ENCODE data around the gene ELAVL1.

ELAVL1 gene

DNA sequence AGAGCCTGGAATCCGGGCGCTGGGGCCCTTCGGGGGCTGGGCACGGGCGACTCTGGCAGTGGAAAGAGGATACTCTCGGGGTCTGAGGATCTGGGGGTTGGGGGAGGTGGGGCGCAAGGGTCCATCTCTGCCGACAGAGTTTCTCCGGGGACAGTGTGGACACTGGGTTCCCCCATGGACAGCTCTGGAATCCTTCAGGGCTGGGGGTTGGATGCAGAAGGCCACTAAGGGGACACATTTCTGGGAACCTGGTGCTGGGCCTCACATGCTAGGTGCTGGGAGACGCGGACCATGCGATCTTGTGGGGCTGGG is 88.5 kb downstream of the ELAVL1 start:
- Histone ChIP-seq H3K27ac (ENCODE audit: low read length) (no peak overlapping the region), H2AFZ (ENCODE audit: low read length) (peak overlapping the region; percentile 65), H3K9me2 (replicated peaks; ENCODE audit: insufficient read depth, low read length) (no peaks in the 10 kb centered on the region), H3K27me3 (replicated peaks; ENCODE audit: insufficient read depth, low read length) (peaks cover 30% of the 10 kb centered on the region), H3K36me3 (replicated peaks; ENCODE audit: insufficient read depth, low read length) (no peaks in the 10 kb centered on the region), H4K20me1 (ENCODE audit: insufficient read depth, low read length) (0 out of 2 replicates have a peak, but pooled peaks cover 7% of the 10 kb centered on the region), H3K4me1 (ENCODE audit: low read length) (peaks cover 10% of the 10 kb centered on the region; the same call in 1 of the 2 replicates), H3K4me3 (ENCODE audit: low read length) (peak overlapping the region; percentile 58), H3F3A (ENCODE audit: insufficient read depth, low read length) (peaks cover 18% of the 10 kb centered on the region), H3K4me2 (ENCODE audit: low read depth, low read length) (peak overlapping the region; percentile 96), H3K9me3 (replicated peaks; ENCODE audit: insufficient read depth, low read length) (no peaks in the 10 kb centered on the region), H3K9ac (ENCODE audit: low read length) (peak overlapping the region; percentile 44; the same call in 1 of the 2 replicates), H3K79me2 (ENCODE audit: low read length) (no peaks in the 10 kb centered on the region)
- no peak for TF ChIP-seq EZH2 (optimal IDR thresholded peaks at IDR 0.05; ENCODE audit: low read depth, low read length)
- TF ChIP-seq CTCF (IDR thresholded peaks at IDR 0.05; ENCODE audit: low read length) = no peak
- TF ChIP-seq EZH2phosphoT487 (IDR thresholded peaks at IDR 0.05; ENCODE audit: low read length) = no peak
- DNase-seq = no peak

- Histone ChIP-seq H3K9me2 (replicated peaks; ENCODE audit: insufficient read depth, low read length) (no peaks in the 10 kb centered on the region), H3K4me3 (ENCODE audit: low read length) (peak overlapping the region; percentile 58), H3K4me2 (ENCODE audit: low read depth, low read length) (peak overlapping the region; percentile 96), H3K27ac (ENCODE audit: low read length) (no peak overlapping the region), H3K27me3 (replicated peaks; ENCODE audit: insufficient read depth, low read length) (peaks cover 30% of the 10 kb centered on the region), H3K36me3 (replicated peaks; ENCODE audit: insufficient read depth, low read length) (no peaks in the 10 kb centered on the region), H3K4me1 (ENCODE audit: low read length) (peaks cover 10% of the 10 kb centered on the region; the same call in 1 of the 2 replicates), H4K20me1 (ENCODE audit: insufficient read depth, low read length) (0 out of 2 replicates have a peak, but pooled peaks cover under 1% of the 10 kb centered on the region), H3F3A (ENCODE audit: insufficient read depth, low read length) (peaks cover 18% of the 10 kb centered on the region), H3K9ac (ENCODE audit: low read length) (peak overlapping the region; percentile 39; the same call in 1 of the 2 replicates), H3K9me3 (replicated peaks; ENCODE audit: insufficient read depth, low read length) (no peaks in the 10 kb centered on the region), H3K79me2 (ENCODE audit: low read length) (no peaks in the 10 kb centered on the region), H2AFZ (ENCODE audit: low read length) (peak overlapping the region; percentile 65)
- TF ChIP-seq EZH2phosphoT487 (IDR thresholded peaks at IDR 0.05; ENCODE audit: low read length) (no peak), EZH2 (optimal IDR thresholded peaks at IDR 0.05; ENCODE audit: low read depth, low read length) (no peak), CTCF (IDR thresholded peaks at IDR 0.05; ENCODE audit: low read length) (no peak)
- DNase-seq = peak; percentile 39
Observed at GRCh38 chr19:7916103-7916954, 89.1 kb downstream of the ELAVL1 start.

DNA sequence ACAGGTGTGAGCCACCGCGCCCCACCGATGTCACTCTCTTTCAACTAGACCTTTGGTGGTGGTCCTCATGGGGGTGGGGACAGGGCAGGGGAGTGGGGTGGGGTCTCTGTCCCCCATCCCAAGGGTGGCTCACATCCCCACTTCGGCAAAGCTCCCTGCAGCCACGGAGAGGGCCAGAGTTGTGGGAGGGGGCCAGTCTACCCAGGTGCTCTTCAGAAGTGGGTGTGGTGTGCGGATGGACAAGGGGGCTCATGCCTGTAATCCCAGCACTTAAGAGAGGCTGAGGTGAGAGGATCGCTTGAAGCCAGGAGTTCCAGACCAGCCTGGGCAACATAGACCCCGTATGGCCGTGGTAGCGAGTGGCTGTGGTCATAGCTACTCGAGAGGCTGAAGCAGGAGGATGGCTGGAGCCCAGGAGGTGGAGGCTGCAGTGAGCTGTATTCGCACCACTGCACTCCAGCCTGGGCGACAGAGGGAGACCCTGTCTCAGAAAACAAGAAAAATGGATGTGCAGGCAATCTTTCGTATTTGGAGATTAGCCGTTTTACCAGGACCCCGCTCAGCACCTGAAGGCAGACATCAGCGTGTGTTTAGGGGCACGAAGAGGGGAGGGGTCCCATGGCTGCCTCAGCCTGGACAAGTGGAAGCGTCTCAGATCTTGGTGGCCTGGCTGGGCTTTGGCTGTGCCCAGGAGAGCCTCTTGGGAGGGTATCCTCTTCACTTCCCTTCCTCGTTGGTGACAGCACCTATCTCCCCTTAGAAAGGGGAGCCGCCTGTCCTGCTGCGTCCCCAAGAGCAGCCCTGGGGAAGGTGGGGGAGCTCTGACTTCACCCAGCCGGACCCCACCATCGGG is 90.0 kb downstream of the ELAVL1 start:
- no peak overlapping the region for H2AFZ ChIP-seq (ENCODE audit: low read length)
- H3K9me3 ChIP-seq (replicated peaks; ENCODE audit: insufficient read depth, low read length) = no peaks in the 10 kb centered on the region
- H3K27ac ChIP-seq (ENCODE audit: low read length) = no peak overlapping the region

More for the DNA sequence above, 90.0 kb downstream of the ELAVL1 start:
- no peak for DNase-seq
- Histone ChIP-seq H3K4me3 (ENCODE audit: low read length) (peak overlapping the region; percentile 53), H3K79me2 (ENCODE audit: low read length) (no peaks in the 10 kb centered on the region), H3K4me1 (ENCODE audit: low read length) (peaks cover 10% of the 10 kb centered on the region; the same call in 1 of the 2 replicates), H3K9ac (ENCODE audit: low read length) (no peak overlapping the region), H3K4me2 (ENCODE audit: low read depth, low read length) (peak overlapping the region; percentile 96), H3F3A (ENCODE audit: insufficient read depth, low read length) (peaks cover 18% of the 10 kb centered on the region), H3K27me3 (replicated peaks; ENCODE audit: insufficient read depth, low read length) (peaks cover 30% of the 10 kb centered on the region), H3K36me3 (replicated peaks; ENCODE audit: insufficient read depth, low read length) (no peaks in the 10 kb centered on the region; the same call in 1 of the 2 replicates), H3K9me2 (replicated peaks; ENCODE audit: insufficient read depth, low read length) (no peaks in the 10 kb centered on the region), H4K20me1 (ENCODE audit: insufficient read depth, low read length) (0 out of 2 replicates have a peak, but pooled peaks cover 3% of the 10 kb centered on the region)
- TF ChIP-seq EZH2phosphoT487 (IDR thresholded peaks at IDR 0.05; ENCODE audit: low read length) (no peak), EZH2 (optimal IDR thresholded peaks at IDR 0.05; ENCODE audit: low read depth, low read length) (no peak), CTCF (IDR thresholded peaks at IDR 0.05; ENCODE audit: low read length) (no peak)

All from MM.1S (cell line).